ENCODE data around the gene CCDC148.

Gene CCDC148

DNA sequence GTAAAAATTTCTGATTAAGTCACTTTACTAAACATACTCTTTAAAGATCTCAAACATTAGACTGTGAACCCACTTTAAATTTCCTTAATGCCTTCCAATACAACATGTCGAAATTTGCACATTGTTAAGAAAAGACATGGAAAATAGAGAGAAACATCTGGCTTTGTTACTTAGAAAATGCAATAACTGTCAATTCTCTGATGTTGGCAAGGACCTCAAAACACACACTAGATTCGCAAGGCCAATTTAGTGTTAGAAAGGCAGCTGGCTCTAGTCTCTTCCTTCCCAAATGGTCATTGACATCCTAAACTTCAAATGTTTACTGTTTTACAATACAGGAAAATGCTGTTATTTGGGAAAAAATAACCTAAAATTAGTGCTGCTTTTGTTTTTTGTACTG lies 244.3 kb downstream of the CCDC148 start:
- DNase-seq (ENCODE audit: low spot score): no peak

DNA sequence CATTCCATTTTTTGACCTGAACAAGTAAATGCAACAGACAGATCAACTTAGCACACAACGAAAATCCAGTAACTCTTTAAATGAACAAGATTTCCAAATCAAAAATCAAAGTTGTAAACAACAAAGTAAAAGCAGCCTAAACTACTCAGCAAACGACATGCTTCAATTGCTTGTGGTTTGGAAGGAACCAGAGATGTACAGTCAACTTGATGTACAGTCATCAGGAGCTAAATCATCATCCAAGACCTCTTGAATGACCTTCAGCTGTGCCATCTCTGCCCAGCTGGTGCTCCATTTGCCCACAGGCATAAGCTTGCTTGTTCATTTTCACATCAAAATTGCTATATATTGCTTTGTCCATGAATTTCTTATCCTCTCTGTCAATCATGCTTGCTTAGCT lies 245.1 kb downstream of the CCDC148 start:
- no peak for DNase-seq (ENCODE audit: low spot score)

DNA sequence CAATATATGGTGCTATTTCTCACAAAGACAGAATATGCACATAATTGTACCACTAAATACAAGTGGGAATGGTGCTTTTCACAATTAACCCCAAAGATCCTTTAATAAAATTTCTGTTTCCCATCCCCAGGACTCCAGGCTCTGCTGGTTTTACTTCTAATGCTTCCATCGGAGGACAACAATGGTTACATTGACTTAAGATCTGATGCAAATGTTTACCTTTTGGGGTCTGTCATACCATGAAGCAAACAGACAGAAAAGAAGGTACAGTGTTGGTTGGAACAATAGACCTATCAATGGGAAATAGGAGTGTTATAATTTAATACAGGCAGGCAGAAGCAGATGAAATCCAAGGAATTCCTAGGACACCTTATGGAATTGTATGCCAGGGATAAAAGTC lies 249.2 kb downstream of the CCDC148 start:
- DNase-seq (ENCODE audit: low spot score): no peak

DNA sequence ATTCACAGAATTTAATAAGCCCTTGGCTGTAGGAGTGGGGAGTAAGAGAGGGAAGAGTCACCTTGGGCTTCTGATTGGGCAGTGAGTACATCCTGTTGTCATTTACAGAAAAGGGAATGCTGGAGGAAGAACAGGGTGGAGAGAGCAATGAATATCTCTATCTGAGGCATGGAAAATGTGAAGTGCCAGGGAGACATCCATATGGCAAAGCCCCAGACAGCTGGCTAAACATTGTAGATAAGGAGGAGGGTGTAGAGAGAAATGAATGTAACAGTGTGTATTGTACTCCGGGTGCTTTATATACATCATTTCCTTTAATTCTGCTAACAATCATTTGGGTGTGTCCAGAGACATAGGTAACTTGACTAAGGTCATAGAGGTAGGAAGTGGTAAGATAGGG lies 251.3 kb downstream of the CCDC148 start:
- DNase-seq (ENCODE audit: low spot score): no peak

DNA sequence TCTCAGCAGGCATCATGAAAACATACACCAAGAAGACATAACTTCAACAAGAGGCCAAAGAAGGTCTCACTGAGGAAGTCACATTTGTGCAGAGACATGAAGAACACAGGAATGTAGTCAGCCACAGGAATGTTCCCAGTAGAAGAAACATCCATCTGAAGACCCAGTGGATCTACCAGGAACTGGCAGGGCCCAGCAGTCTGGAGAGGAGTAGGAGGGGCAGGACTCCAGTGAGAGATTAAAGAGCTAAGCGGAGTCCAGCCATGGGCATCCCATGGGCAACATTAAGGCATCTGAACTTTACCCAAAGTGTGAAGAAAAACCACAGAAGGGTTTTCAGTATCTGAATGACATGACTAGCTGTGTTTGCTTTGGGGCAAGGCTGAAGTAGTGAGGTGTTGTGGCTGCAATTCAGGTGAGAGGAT lies 251.8 kb downstream of the CCDC148 start:
- no peak for DNase-seq (ENCODE audit: low spot score)

DNA sequence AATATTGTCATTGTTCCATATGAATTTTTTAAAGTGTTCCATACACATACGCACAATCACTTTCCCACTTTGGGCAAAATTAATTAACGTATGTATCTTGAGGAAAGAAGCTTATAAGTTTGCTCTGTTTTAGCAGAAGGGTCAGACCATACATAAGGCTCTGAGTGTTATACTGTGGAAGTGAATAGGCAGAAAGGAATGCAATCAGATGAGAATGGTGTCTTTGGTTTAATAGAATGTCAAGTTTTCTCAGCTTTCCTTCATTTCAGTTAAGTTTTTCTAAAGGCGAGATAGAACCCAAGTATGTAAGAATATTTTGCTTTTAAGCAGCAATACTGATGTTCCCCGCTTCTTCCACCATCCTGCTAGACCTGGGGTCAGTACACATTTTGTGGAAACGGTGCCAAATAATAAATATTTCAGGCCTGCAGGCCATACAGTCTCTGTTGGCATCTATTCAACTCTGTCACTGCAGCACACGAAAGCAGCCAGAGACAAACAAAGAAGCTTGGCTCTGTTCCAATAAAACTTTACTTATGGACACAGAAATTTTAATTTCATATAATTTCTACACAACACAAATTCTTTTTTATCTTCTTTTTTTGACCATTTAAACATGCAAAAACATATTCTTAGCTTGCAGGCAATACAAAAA lies 254.3 kb downstream of the CCDC148 start:
- no peak for DNase-seq (ENCODE audit: low spot score)

DNA sequence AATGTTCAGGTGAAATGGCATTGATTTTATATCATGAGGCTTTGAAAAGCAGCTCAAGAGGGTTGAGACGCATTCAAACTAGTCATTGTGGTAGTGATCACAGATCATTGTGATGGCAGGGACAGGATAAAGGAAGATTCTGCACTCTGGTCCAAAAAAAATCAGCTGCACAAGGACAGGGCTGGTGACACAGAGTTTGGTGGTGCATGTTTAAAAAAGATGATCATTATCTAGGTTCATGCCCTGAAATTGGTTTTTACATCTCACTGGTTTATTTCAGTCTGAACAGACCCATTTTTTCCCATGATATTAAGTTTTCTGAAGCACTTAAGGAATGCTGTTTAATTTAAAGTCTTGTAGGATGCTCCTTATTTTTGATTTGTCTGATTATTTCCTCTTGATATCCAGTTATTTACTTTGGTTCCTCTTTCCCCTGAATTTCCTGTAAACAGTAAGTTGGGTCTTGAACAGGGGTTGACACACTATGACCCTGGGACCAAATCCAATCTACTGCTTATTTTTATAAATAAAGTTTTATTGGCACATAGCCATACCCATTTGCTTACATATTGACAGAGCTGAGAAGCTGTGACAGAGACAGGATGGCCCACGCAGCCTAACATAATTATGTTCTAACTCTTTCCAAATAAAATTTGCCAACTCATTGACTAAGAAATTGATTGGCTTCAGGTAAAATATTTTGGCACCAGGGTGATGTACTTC lies 256.5 kb downstream of the CCDC148 start:
- DNase-seq (ENCODE audit: low spot score): no peak

DNA sequence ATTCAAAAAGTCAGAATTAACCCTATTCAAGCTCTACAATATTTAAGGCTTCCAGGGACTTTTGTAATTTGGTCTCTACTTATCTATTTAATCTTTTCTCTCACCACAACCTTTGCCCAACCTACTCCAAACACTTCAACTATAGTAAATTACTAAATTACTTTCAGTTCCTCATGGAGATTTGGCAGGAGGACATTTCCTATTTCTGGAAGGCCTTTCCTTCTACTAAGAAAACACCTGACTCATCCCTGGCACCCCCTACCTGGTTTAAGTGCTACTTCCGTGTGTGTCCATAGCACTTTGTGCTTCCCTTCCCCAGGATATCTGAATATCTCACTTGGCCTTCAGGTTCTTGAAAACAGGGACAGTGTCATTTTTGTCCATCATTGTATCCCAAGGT lies 258.6 kb downstream of the CCDC148 start:
- DNase-seq (ENCODE audit: low spot score): no peak

DNA sequence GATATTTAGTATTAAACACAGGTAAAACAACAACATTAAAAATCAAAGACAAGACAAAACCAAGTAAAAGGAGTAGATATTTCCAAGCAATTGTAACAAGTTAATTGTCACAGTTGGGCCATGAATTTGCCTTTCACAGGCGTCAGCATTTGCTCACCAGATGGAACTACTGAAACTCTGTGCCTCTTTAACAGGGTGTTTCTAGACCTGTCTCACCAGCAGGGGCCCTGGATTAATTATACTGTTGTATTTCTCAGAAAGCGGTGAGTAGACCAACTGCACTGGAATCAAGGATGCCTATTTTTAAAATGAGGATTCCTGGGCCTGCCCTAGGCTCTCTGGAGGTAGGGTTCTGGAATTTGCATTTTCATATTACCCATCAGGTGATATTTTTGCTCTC lies 262.3 kb downstream of the CCDC148 start:
- no peak for DNase-seq (ENCODE audit: low spot score)

DNA sequence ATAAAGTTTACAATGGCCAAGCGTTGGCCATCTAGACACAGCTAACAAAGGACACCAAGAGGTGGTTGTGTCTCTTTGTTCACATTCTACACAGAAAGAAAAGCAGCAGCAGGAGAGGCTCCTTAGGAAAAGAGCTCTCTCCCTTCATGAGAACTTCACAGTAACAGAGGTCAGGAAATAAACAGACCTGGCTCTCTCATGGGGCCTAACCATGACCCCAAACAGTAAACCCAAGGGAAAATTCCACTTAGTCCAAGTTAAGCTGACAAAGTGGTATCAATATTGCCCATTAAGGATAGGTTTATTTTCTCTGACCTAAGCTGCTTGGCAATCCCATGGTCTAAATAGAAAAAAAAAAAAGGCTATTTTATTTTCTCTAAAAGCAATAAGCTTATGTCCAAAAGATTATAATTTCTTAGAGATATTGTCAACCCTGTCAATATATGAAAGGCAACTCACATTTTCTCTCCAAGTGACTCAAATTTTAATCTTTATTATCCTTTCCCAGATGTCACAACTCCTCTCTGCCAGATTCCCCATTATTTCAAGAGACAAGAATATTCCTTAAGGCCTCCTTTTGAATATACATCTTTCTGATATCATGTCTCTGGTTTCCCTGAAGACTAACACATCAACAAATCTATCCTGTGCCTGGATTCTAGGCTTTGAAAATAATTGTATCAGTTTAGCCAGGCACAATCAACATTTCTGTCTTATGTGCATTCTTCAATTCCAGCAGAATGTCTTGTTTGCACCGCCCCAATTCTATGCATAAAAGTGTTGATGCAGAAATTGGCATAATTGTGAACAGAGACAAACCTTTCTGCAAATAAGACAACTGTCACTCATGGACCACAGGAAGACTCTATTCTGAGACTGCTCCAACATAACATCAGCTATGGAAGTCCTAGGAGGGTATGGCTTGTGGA lies 263.8 kb downstream of the CCDC148 start:
- DNase-seq (ENCODE audit: low spot score): no peak

DNA sequence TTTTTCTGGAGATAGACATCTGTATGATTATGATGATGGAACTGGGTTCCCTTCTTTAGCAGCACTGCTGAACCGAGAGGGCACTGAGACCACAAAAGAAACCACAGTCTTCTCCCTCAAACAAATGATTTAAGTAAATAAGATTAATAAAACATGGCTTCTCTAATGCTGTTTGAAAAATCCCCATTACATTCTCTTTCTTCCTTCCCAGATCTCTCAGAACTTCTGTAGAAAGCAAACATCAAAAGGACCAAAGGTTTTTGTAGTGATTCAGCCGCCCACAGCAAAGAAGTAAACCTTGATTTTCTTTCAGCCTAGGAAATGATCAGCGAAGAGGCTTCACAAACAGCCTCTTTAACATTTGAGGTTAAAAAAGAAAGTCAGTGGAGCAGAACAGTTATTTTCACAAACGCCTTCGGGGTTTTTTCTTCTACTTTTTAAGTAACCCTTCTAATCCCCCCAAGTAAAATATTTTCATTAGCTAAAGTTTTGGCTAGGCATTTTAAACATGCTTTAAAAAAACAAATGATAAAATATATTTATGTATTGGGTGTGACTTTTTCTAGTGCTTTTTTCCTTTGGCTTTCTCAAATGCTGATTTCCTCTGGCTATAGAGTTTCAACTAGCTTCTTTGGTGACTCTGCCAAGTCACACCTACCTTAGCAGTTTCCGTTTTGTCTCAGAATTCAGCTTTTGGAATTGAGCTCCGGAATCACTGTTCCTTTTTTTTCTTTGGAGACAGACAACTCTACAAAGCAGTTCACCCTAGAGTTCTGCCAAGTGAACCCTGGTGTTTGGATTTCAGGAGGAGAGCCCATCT lies 265.3 kb downstream of the CCDC148 start:
- peak; percentile 23 for DNase-seq (ENCODE audit: low spot score)

DNA sequence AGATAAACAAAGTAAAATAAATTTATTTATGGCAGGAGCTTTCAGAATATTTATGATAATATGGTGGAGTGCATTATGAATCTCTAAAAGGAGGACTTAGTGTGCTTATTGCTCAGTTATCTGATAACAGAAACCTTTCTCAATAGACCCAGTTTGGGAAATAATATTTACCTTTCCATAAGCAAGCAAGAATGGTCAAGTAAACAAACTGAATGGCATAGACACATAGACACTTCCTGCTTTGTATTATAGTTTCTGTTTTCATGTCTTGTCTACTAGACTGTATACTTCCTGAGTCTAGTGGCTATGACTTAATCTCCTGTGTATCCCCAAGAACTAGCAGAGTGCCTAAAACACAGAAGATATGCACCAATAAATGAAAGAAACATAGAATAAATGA lies 267.0 kb downstream of the CCDC148 start:
- no peak for DNase-seq (ENCODE audit: low spot score)

DNA sequence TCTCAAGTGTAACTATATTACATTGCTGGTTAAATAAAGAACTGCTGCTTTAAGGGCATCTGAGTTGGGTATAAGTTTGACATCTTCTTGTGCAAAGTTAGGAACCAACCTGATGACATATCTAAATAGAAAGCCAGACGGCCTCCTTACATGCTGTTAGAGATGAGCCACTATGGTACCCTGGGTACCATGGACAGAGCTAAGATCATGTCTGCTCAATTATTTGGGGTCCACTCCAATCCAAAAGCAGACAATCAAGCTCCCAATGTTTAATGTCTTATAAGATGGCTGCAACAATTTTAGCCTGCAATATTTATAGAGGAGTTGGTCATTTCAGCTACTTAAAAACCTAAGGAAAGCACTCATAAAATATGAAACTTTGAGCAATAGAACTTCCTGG lies 268.6 kb downstream of the CCDC148 start:
- DNase-seq (ENCODE audit: low spot score): no peak

DNA sequence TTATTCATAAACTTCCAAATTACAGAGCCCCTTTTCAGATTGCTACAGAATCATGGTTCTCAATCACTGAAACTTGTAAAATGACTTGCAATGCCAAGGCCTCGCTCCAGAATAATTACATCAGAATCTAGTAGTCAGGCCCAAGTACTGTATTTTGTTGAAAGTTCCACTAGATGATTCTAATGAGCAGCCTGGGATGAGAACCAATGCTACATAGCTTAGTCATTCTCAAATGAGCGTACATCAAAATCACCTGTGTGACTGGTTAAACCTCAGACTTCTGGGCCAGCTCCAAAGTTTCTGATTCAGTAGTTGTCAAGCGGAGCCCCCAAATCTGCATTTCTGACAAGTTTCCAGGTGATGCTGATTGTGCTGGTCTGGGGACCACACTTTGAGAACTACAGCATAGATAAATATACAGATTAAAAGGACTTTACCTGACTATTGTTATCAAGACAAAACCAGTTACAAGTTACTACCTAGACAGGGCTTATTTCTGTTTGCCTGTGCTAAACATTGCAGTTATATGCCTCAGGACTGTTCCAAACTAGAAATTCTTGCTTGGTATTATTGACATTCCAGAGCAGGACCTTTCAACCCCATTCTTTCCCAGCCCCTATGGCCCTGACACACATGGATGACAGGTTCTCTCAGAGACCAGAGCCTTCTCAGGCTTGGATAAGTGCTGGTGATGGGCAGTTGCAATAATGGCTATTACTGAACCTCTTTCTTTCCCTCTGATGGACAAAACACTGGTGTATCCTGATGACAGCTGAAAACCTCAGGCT lies 271.8 kb downstream of the CCDC148 start:
- no peak for DNase-seq (ENCODE audit: low spot score)

DNA sequence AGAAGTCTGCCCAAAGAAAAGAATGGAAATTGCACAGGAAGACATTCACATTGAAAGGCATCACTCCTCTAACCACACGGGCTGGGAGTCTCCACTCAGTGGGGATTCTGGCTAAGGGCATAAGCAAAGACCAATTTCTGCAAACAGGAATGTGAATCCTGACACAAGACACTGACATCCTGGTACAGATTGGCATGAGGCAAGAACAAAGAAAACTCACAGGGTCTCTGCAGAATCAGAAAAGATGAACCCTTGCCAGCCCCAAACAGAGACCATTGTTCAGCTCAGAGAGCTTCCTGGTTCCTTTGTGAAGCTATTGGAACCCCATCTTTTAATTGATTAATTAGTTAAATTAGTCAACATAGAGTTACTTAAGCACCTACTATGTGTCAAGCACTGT lies 272.6 kb downstream of the CCDC148 start:
- DNase-seq (ENCODE audit: low spot score): no peak

DNA sequence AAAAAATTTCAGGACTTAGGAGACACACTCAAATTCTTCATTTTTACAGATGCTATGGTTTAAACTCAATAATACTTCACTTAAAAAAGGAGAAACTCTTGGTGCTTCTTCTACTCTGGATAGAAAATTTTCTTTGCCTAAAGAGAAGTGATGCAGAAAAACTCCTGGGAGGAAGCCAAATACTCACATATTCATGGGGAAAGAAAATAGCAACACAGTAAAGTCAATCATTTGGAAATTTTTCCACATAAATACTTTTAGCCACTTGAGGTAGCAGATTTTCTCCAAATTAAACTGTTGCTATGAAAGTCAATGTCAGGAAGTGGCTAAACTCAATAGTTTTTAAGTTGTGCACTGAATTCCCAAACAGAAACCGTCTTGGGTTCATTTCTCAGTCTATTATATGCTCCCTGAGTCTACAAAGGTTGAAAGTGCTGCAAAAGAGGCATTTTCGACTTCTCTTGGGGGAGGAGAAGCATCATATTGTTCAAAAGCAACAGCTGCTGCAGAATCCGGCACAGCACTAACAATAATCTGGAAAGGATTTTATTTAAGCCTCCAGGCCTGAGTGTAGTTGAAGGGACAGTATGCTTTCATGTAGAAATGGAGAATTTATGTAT lies 273.8 kb downstream of the CCDC148 start:
- no peak for DNase-seq (ENCODE audit: low spot score)

DNA sequence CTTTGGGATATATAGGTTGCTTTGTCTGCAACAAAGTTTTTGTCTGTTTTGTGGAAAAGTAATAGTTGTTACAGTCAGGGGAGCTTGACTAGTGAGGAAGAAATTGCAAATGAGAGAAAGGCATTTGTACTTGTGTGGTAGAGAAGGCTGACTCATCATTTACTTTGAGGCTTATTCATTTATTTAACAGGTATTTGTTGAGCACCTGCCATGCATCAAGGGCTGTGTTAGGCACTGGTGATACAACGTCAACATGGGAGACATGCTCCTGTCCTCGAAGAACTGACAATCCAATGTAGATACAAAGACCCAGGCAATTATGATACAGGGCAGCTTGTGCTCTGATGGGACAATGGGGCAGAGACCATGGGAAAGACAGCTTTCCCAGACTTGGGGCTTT lies 275.4 kb downstream of the CCDC148 start:
- DNase-seq (ENCODE audit: low spot score): no peak

DNA sequence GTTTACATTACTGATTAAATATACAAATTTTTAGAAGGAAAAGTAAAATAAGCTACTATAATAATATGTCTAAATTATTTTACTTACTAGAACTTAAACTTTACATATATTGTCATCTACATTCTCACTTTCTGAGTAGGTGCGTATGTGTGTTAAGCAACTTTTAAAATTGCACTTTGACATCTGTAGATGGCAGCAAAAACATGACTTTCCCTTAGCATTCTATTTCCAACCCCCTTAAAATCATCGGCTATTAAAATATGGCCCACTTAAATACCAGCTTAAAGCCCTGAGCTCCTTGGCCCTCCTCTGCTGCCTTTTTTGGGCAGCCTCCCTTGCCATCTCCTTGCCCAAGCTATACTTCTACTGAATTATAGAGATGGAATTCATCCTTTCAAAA lies 276.9 kb downstream of the CCDC148 start:
- no peak for DNase-seq (ENCODE audit: low spot score)

DNA sequence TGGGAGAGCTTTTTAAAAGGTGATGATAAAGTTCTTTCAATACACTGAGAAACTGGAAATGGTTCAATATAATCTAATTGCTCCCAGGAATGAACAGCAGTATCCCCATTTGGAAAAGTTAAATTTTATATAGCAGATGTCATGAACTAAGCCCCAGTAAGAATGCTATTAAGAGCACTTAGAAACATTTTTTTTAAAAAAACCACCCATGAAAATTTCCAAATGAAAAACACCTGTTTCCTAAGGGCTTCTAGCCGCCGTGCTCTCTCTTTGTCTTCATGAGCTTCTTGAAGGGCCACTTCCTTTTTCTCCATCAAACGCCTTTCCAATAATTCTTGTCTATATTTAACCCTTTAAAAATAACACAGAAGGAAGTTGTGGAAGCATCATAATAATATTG lies 277.9 kb downstream of the CCDC148 start:
- DNase-seq (ENCODE audit: low spot score): no peak

DNA sequence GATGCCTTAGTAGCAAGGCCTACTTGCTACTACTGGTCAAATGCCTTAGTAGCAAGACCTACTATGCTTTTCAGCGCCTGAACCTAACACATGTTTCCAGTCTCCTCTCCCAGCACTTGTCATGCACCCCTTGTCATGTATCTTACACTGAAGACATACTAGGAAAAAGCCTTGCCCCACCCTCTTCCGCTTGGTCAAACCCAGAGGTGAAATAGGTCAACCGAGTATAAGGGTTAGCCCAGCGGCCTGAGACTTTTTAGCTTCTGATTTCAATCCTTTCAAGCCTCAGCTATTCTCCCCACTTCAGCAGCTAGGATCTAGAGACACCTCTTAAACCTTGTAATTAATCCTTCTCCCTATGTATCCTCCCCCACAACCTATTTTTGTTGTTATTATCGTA lies 281.6 kb downstream of the CCDC148 start:
- no peak for DNase-seq (ENCODE audit: low spot score)

DNA sequence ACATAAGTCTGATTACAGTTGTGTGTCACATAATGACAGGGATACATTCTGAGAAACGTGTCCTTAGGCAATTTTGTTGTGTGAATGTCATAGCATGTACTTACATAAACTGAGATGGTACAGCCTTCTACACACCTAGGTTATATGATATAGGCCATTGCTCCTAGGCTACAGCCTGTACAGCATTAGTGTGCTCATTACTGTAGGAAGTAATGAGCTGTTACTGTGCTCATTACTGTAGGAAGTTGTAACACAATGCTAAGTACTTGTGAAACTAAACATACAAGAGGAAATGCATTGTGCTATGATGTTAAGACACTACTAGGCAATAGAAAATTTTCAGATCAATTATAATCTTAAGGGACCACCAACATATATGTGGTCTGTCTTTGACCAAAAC lies 282.1 kb downstream of the CCDC148 start:
- no peak for DNase-seq (ENCODE audit: low spot score)

All from CD4-positive, alpha-beta T cell treated with Interleukin-6 at 100 ng/mL for 8 hours (primary cell).